Fibroblast of the aortic adventitia (primary cell): Measurements from ENCODE around the gene IL6R. TPM values are rescaled to one million over a fixed set of nuclear protein-coding genes. Genes with fewer than 3 reads are reported as not detected.
"Not testable (repeated sequence)": the region's sequence is repeated elsewhere in the genome, so short reads cannot be mapped to it uniquely, and the experiment has no call there.

ENCODE experiments used
- DNase-seq: peaks from one replicate; pipeline ENCODE4 v3.0.0-alpha.2; 2010; ENCODE audit warnings: low read depth
- H3K4me3 ChIP-seq: 2 replicates; pipeline ENCODE4 v1.5.1; 2011; ENCODE audit warnings: low read depth, mild to moderate bottlenecking, control low read depth, low read length, moderate library complexity
- total RNA-seq: library from RNA; depleted of rRNA; stranded (reverse); fragments of >200 nt; gene quantifications from 2 replicates; pipeline ENCODE4 v1.2.3, GENCODE V29; 2012; ENCODE audit warnings: low replicate concordance
- TF ChIP-seq, protein P1 (sequence below): IDR thresholded peaks from 2 replicates; pipeline ENCODE4 v1.5.1; 2011; ENCODE audit warnings: mild to moderate bottlenecking, low read length, control low read depth, inconsistent platforms; ENCODE audit not compliant: insufficient read depth

IL6R gene
- total RNA-seq = 1.3 and 5.3 TPM in 2 replicates

DNA sequence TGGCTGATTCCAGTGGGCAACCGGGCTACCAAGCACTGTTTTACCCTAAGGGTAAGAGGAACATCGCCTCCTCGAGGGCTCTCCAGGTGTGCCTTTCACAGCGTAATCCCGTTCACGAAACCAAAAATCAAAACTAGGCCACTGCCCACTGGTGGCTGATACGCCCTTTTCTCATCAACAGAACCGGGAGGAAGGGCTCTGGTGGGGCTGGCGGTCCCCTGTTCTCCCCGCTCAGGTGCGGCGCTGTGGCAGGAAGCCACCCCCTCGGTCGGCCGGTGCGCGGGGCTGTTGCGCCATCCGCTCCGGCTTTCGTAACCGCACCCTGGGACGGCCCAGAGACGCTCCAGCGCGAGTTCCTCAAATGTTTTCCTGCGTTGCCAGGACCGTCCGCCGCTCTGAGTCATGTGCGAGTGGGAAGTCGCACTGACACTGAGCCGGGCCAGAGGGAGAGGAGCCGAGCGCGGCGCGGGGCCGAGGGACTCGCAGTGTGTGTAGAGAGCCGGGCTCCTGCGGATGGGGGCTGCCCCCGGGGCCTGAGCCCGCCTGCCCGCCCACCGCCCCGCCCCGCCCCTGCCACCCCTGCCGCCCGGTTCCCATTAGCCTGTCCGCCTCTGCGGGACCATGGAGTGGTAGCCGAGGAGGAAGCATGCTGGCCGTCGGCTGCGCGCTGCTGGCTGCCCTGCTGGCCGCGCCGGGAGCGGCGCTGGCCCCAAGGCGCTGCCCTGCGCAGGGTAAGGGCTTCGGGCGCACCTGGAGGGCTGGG, at the start of gene IL6R:
Gene IL6R (plus strand): TSS at position 360 of the 763 bp plus-strand sequence. CDS start 287 bp downstream, at position 647.
- TF ChIP-seq, protein P1, sequence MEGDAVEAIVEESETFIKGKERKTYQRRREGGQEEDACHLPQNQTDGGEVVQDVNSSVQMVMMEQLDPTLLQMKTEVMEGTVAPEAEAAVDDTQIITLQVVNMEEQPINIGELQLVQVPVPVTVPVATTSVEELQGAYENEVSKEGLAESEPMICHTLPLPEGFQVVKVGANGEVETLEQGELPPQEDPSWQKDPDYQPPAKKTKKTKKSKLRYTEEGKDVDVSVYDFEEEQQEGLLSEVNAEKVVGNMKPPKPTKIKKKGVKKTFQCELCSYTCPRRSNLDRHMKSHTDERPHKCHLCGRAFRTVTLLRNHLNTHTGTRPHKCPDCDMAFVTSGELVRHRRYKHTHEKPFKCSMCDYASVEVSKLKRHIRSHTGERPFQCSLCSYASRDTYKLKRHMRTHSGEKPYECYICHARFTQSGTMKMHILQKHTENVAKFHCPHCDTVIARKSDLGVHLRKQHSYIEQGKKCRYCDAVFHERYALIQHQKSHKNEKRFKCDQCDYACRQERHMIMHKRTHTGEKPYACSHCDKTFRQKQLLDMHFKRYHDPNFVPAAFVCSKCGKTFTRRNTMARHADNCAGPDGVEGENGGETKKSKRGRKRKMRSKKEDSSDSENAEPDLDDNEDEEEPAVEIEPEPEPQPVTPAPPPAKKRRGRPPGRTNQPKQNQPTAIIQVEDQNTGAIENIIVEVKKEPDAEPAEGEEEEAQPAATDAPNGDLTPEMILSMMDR = peak; percentile 37
- DNase-seq = peak; percentile 87
- peak within 1 kb of the TSS; percentile 68 for H3K4me3 ChIP-seq

DNA sequence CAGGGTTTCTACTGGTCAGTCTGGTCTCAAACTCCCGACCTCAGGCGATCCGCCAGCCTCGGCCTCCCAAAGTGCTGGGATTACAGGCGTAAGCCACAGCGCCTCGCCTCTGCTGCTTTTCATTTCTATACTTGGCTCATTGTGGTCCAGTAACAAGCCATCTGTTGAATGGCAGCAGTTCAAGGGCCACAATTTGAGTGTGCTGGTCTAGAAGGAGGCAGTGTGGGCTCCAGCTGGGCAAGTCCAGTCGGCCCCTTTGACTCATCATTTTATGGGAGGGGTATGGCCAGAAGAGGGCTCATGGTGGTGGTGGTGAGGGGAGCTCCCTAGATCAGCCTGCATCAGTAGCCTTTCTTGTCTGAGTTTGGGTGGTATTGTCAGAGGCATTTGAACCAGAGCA, 46.6 kb upstream of the IL6R start:
- H3K4me3 ChIP-seq = no peak overlapping the region
- DNase-seq = no peak
- TF ChIP-seq, protein P1 = no peak

DNA sequence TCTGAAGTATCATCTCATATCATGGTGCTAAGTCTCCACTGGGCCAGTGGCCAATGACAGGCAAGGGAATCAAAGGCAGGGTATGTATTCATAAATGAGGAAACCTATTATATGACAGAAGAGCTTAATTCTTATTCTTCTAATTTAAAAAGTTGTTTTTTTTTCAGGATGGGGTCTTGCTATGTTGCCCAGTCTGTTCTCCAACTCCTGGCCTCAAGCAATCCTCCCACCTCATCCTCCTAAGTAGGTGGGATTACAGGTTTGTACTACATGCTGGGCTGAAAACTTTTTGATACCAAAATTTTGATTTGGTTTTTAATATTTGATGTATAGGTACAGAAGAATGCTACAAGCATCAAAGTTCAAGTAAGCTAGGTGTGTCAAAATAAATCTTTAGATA, 44.9 kb upstream of the IL6R start:
- TF ChIP-seq, protein P1 = no peak
- H3K4me3 ChIP-seq = no peak overlapping the region
- DNase-seq = no peak

DNA sequence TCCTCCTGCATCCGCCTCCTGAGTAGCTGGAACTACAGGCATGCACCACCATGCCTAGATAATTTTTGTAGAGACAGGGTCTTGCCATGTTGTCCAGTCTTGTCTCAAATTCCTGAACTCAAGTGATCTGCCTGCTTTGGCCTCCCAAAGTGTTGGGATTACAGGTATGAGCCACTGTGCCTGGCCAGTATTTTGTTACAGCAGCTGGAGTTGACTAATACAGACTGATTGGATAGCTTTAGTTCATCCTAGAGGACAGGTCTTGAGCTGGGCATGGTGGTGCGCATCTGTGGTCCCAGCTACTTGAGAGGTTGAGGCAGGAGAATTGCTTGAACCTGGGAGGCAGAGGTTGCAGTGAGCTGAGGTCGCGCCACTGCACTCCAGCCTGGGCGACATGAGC, 44.3 kb upstream of the IL6R start:
- DNase-seq, H3K4me3 ChIP-seq: not testable (repeated sequence)

DNA sequence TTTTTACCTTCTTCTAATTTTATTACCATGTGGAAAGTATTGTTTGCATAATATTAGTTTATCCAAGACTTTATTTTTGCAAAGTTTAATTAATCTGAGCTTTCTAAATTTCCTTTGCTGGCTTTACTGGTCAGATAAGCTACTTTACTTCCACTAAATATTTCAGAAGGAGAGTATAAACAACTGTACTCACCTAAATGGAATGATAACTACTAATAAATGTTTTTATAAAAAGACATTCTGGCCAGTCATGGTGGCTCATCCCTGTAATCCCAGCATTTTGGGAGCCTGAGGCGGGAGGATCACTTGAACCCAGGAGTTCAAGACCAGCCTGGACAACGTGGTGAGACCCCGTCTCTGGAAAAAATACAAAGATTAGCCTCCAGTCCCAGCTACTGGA, 43.8 kb upstream of the IL6R start:
- TF ChIP-seq, protein P1 = no peak
- DNase-seq = no peak
- no peak overlapping the region for H3K4me3 ChIP-seq

DNA sequence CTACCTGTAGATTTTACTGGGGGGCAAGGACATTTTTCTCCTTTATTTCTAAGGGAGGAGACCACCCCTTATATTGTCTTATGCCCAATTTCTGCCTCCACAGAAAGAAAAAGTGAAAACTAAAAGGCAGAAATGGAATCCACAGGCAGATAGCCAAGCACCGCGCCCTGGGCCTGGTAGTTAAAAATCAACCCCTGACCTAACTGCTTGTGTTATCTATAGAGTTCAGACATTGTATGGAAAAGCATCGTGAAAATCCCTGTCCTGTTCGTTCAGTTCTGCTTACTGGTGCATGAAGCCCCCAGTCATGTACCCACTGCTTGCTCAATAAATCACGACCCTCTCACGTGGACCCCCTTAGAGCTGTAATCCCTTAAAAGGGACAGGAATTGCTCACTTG, 33.7 kb upstream of the IL6R start:
- no peak overlapping the region for H3K4me3 ChIP-seq
- no peak for DNase-seq
- TF ChIP-seq, protein P1 = no peak

DNA sequence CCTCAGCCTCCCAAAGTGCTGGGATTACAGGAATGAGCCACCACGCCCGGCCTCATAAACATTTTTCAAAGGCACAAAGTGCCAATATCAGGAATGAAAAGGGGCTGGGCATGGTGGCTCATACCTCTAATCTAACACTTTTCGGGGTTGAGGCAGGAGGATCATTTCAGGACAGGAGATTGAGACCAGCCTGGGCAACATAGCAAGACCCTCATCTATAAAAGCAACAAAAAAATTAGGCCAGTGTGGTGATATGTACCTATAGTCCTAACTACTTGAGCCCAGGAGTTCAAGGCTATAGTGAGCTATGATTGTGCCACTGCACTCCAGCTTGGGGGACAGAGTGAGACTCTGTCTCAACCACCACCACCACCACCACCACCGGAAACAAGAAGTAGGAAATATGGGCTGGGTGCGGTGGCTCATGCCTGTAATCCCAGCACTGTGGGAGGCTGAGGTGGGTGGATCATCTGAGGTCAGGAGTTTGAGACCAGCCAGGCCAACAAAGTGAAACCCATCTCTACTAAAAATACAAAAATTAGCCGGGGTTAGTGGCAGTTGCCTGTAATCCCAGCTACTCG, 31.3 kb upstream of the IL6R start:
- not testable (repeated sequence) for H3K4me3 ChIP-seq, DNase-seq

DNA sequence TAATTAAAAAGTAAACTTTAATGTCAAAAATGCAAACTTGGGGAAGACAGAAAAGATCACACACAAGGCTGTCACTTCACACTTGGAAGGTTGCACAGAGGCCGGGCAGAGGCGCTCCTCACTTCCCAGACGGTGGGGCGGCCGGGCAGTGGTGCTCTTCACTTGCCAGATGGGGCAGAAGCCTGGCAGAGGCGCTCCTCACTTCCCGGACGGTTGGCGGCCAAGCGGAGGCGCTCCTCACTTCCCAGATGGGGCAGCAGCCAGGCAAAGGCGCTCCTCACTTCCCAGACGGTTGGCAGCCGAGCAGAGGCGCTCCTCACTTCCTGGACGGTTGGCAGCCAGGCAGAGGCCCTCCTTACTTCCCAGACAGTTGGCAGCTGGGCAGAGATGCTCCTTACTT, 25.8 kb upstream of the IL6R start:
- no peak for DNase-seq
- TF ChIP-seq, protein P1 = no peak
- H3K4me3 ChIP-seq = no peak overlapping the region
